HG02938 (cell line): ENCODE measurements around the gene BRMS1.
A peak's percentile ranks its signal among the peaks of the same experiment; 100 is the strongest.

Experiments used
- ATAC-seq: cut with Tn5 transposase; IDR thresholded peaks from one replicate; pipeline ENCODE4 v1.9.1; 2021; ENCODE audit warnings: mild to moderate bottlenecking, moderate library complexity; ENCODE audit not compliant: unreplicated experiment

The BRMS1 gene

DNA sequence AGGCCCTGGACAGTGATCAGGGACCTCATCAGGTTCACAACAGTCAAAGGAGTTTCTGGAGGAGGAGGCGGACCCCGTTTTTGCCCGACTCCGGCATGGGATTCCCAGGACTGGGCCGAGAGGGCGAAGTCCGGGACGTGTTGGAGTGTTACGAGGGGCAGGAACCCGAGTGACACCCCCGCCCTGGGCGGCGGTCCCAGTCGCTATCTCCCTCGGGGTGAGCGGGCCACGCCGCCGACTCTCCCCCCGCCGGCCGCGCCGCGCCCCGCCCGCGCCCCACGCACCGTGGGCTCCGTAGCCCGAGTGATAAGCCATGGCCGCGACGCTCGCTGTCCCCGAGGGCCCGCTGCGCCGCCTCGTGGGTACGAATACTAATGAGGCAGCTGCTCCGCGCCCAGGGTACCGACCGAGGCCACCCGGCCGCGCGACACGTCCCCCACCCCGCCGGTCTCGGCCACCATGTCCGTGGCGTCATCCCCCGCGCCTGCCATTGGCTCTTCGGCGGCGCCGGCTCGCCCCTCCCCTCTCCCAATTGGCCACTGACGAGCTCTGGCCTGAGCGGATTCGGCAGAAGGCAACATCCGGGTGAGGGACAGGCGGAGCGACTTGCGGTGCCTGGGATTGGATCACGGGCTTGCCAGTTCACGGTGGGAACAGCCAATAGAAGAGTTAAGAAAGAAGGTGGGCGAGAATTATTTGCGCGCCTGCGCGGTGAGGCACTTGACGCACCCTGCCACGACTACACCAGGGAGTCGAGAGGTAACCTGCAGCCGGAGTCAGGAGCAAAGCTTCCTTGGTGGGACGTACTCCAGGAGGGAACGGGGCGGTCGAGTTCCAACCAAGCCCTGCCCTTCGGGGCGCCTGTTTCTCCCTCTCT lies 56.0 kb downstream of the BRMS1 start, which contains the start of gene YIF1A:
Gene YIF1A (minus strand): TSS at position 473 of the 877 bp plus-strand sequence. CDS start 158 bp downstream, at position 315.
- peak; percentile 93 for ATAC-seq

GRCh38 chr11:66287889-66288670 lies 56.8 kb downstream of the BRMS1 start:
- no peak for ATAC-seq
